Measurements from ENCODE around the gene INTS2. TPM values are rescaled to one million over a fixed set of nuclear protein-coding genes. Genes with fewer than 3 reads are reported as not detected.

INTS2 gene
- total RNA-seq, 1 donor from 2014 or later = 12.7 TPM

- ATAC-seq (no peak), DNase-seq (no peak)
- TF ChIP-seq, protein P1, sequence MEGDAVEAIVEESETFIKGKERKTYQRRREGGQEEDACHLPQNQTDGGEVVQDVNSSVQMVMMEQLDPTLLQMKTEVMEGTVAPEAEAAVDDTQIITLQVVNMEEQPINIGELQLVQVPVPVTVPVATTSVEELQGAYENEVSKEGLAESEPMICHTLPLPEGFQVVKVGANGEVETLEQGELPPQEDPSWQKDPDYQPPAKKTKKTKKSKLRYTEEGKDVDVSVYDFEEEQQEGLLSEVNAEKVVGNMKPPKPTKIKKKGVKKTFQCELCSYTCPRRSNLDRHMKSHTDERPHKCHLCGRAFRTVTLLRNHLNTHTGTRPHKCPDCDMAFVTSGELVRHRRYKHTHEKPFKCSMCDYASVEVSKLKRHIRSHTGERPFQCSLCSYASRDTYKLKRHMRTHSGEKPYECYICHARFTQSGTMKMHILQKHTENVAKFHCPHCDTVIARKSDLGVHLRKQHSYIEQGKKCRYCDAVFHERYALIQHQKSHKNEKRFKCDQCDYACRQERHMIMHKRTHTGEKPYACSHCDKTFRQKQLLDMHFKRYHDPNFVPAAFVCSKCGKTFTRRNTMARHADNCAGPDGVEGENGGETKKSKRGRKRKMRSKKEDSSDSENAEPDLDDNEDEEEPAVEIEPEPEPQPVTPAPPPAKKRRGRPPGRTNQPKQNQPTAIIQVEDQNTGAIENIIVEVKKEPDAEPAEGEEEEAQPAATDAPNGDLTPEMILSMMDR (IDR thresholded peaks at IDR 0.05) = no peak
- H3K27ac ChIP-seq = no peak overlapping the region
- H3K27me3 ChIP-seq (ENCODE audit: low read depth) = no peaks in the 10 kb centered on the region
- H3K9me3 ChIP-seq = no peaks in the 10 kb centered on the region
- peaks cover 75% of the 10 kb centered on the region for H3K36me3 ChIP-seq
- intact Hi-C loops (cut with DNase I) = no loop called here
- H3K4me3 ChIP-seq = no peak overlapping the region
- H3K4me1 ChIP-seq = no peaks in the 10 kb centered on the region
Measured at GRCh38 chr17:61884864-61885263, 42.9 kb downstream of the INTS2 start.

- Histone ChIP-seq H3K4me1 (no peaks in the 10 kb centered on the region), H3K9me3 (no peaks in the 10 kb centered on the region), H3K27me3 (ENCODE audit: low read depth) (no peaks in the 10 kb centered on the region), H3K27ac (no peak overlapping the region), H3K4me3 (no peak overlapping the region), H3K36me3 (peaks cover 79% of the 10 kb centered on the region)
- intact Hi-C loops (cut with DNase I) = no loop called here
- TF ChIP-seq, protein P1 (IDR thresholded peaks at IDR 0.05) = no peak
- ATAC-seq = no peak
- no peak for DNase-seq
Measured at GRCh38 chr17:61880589-61881102, 47.1 kb downstream of the INTS2 start.

DNA sequence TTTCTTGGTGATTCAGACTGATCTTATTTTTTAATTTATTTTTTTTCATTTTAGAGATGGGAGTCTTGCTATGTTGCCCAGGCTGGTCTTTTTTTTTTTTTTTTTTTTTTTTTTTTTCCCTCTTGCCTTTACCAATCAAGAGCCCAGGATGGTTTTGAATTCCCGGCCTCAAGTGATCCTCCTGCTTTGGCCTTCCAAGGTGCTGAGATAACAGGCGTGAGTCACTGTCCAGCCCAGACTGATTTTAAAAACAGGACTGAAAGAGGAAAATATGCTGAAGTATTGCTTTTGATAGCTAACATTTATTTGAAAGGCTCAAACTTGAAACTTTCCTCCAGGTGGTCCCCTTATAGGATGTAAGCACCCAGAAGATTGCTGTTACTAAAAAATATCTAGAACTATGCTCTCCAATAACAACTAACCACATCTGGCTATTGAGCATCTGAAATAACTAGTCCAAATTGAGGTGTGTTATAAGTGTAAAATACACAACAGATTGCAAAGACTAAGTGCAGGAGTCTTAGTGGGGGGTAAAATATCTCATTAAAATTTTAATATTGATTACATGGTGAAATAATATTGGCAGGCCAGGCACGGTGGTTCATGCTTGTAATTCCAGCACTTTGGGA lies 48.7 kb downstream of the INTS2 start:
- Histone ChIP-seq H3K9me3 (no peaks in the 10 kb centered on the region), H3K27ac (no peak overlapping the region), H3K36me3 (peaks cover 76% of the 10 kb centered on the region), H3K4me1 (no peaks in the 10 kb centered on the region), H3K27me3 (ENCODE audit: low read depth) (no peaks in the 10 kb centered on the region), H3K4me3 (no peak overlapping the region)
- ATAC-seq = no peak
- no peak for DNase-seq
- intact Hi-C loops (cut with DNase I) = no loop called here
- TF ChIP-seq, protein P1 (IDR thresholded peaks at IDR 0.05) = no peak

DNA sequence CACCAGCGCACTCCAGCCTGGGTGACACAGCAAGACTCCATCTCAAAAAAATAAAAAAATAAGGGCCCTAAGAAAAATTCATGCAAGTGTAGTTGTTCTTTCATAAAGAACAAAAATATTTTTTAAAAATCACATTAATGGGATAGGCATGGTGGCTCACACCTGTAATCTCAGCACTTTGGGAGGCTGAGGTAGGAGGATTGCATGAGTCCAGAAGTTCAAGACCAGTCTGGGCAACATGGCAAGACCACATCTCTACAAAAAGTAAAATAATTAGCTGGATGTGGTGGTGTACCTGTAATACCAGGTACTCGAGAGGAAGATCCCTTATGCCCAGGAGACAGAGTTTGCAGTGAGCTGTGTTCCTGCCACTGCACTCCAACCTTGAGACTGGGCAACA lies 49.3 kb downstream of the INTS2 start:
- ATAC-seq = no peak
- no peak overlapping the region for H3K27ac ChIP-seq
- DNase-seq = no peak
- H3K36me3 ChIP-seq = peaks cover 72% of the 10 kb centered on the region
- no peaks in the 10 kb centered on the region for H3K4me1 ChIP-seq
- no peaks in the 10 kb centered on the region for H3K27me3 ChIP-seq (ENCODE audit: low read depth)
- intact Hi-C loops (cut with DNase I) = no loop called here
- TF ChIP-seq, protein P1 (IDR thresholded peaks at IDR 0.05) = no peak
- H3K4me3 ChIP-seq = no peak overlapping the region
- no peaks in the 10 kb centered on the region for H3K9me3 ChIP-seq

DNA sequence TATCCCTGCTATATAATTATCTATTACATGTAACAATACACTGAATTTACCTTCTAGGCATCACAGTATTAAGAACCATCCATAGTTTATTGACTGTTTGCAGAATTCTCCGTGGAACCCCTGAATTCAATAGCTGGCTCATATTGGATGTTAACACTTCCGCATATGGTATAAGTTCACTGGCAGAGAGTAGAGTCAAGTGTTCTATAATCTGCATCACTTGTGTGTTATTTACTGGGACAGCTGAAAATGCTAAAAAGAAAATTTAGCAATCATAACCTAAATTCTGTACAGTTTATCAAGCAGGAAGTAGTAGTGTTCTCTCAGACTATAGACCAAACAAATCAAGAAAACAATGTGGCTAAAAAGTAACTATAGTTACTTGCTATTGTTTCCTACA lies 49.9 kb downstream of the INTS2 start:
- intact Hi-C loops (cut with DNase I) = no loop called here
- TF ChIP-seq, protein P1 (IDR thresholded peaks at IDR 0.05) = no peak
- Histone ChIP-seq H3K36me3 (peaks cover 66% of the 10 kb centered on the region), H3K9me3 (no peaks in the 10 kb centered on the region), H3K27me3 (ENCODE audit: low read depth) (no peaks in the 10 kb centered on the region), H3K4me3 (no peak overlapping the region), H3K27ac (no peak overlapping the region), H3K4me1 (no peaks in the 10 kb centered on the region)
- ATAC-seq = no peak
- no peak for DNase-seq
